Smooth muscle cell (in vitro differentiated cells): ENCODE measurements around the gene SLC12A1. TPM values are rescaled to one million over a fixed set of nuclear protein-coding genes. Genes with fewer than 3 reads are reported as not detected.

Source experiments
- DNase-seq: peaks from one replicate; lab custom pipeline; 2025; ENCODE audit not compliant: unreplicated experiment; lab: John Stamatoyannopoulos, UW
- H2AFZ ChIP-seq: fragments of 200-600 bp; sonication (generic); 2 replicates; pipeline ENCODE4 v1.6.0; 2016; ENCODE audit warnings: antibody characterized with exemption, low read depth, mild to moderate bottlenecking
- H3F3A ChIP-seq: fragments of 200-600 bp; sonication (generic); 2 replicates; pipeline ENCODE4 v1.6.0; 2017; ENCODE audit warnings: antibody characterized with exemption, low read depth
- H3K27ac ChIP-seq: fragments of 200-600 bp; sonication (generic); 2 replicates; pipeline ENCODE4 v1.5.1; 2016; ENCODE audit warnings: low read depth, mild to moderate bottlenecking
- H3K27me3 ChIP-seq: fragments of 200-600 bp; sonication (generic); 2 replicates; pipeline ENCODE4 v1.6.1; 2016; ENCODE audit warnings: low read depth, mild to moderate bottlenecking
- H3K36me3 ChIP-seq: fragments of 200-600 bp; sonication (generic); 2 replicates; pipeline ENCODE4 v1.5.1; 2016; ENCODE audit warnings: low read depth
- H3K4me1 ChIP-seq: fragments of 200-600 bp; sonication (generic); 2 replicates; pipeline ENCODE4 v1.5.1; 2016; ENCODE audit warnings: low read depth
- H3K4me2 ChIP-seq: fragments of 200-600 bp; sonication (generic); 2 replicates; pipeline ENCODE4 v1.6.0; 2016; ENCODE audit warnings: mild to moderate bottlenecking
- H3K4me3 ChIP-seq: fragments of 200-600 bp; sonication (generic); 2 replicates; pipeline ENCODE4 v1.5.1; 2016; ENCODE audit warnings: mild to moderate bottlenecking
- H3K79me2 ChIP-seq: fragments of 200-600 bp; sonication (generic); 2 replicates; pipeline ENCODE4 v1.6.0; 2016; ENCODE audit warnings: low read depth, mild to moderate bottlenecking
- H3K9ac ChIP-seq: fragments of 200-600 bp; sonication (generic); 2 replicates; pipeline ENCODE4 v1.6.0; 2016; ENCODE audit warnings: low read depth
- H3K9me3 ChIP-seq: fragments of 200-600 bp; sonication (generic); replicated peaks from 2 replicates; pipeline ENCODE4 v1.5.1; 2016; ENCODE audit warnings: low read depth
- H4K20me1 ChIP-seq: fragments of 200-600 bp; sonication (generic); 2 replicates; pipeline ENCODE4 v1.6.0; 2016; ENCODE audit warnings: low read depth
- CTCF ChIP-seq: fragments of 200-600 bp; sonication (generic); IDR thresholded peaks from 2 replicates; pipeline ENCODE4 v1.5.1; 2017; ENCODE audit warnings: borderline replicate concordance, mild to moderate bottlenecking, antibody characterized with exemption; ENCODE audit not compliant: insufficient read depth, poor library complexity, severe bottlenecking
- WGBS: methylation state at CpG from one replicate; pipeline ENCODE4 v1.1.7; 2016; ENCODE audit warnings: low lambda C conversion rate; 5-methylcytosine and 5-hydroxymethylcytosine counted together
- polyA plus RNA-seq: library from polyadenylated mRNA; unstranded; fragments of >200 nt; fragmentation: Nextera tagmentation; extraction: Ambion mirVana; gene quantifications from 2 replicates; pipeline ENCODE4 v1.2.1, GENCODE V29; 2016
- total RNA-seq: library from RNA; depleted of rRNA; stranded (reverse); fragments of >200 nt; gene quantifications from 2 replicates; pipeline ENCODE4 v1.2.3, GENCODE V29; 2014

Gene SLC12A1
- total and polyA plus RNA-seq, 2 experiments from 2014 or later: not detected

- no peaks in the 10 kb centered on the region for H4K20me1 ChIP-seq
- WGBS: 25% methylated on average over 2 of the region's 2 CpGs
- H3K36me3 ChIP-seq: no peaks in the 10 kb centered on the region
- no peaks in the 10 kb centered on the region for H3K27me3 ChIP-seq
- no peaks in the 10 kb centered on the region for H3K79me2 ChIP-seq
- H3K9me3 ChIP-seq: no peaks in the 10 kb centered on the region
- DNase-seq: no peak
- H3K4me1 ChIP-seq: peaks cover 5% of the 10 kb centered on the region
- no peak overlapping the region for H3K9ac ChIP-seq
- no peak overlapping the region for H3K27ac ChIP-seq
- no peaks in the 10 kb centered on the region for H3F3A ChIP-seq
- no peak overlapping the region for H2AFZ ChIP-seq
- TF ChIP-seq CTCF: no peak
- no peak overlapping the region for H3K4me2 ChIP-seq
- H3K4me3 ChIP-seq: no peak overlapping the region
Observed at GRCh38 chr15:48298914-48299313, 92.8 kb downstream of the SLC12A1 start.

GRCh38 chr15:48300038-48300437 lies 93.9 kb downstream of the SLC12A1 start:
- Histone ChIP-seq H3K9me3 (no peaks in the 10 kb centered on the region), H3K79me2 (no peaks in the 10 kb centered on the region), H4K20me1 (no peaks in the 10 kb centered on the region), H3K4me3 (no peak overlapping the region), H2AFZ (no peak overlapping the region), H3F3A (no peaks in the 10 kb centered on the region), H3K4me1 (peaks cover 5% of the 10 kb centered on the region), H3K9ac (no peak overlapping the region), H3K27ac (no peak overlapping the region), H3K36me3 (no peaks in the 10 kb centered on the region), H3K27me3 (no peaks in the 10 kb centered on the region), H3K4me2 (no peak overlapping the region)
- WGBS: 76% methylated on average over 5 of the region's 5 CpGs
- no peak for TF ChIP-seq CTCF
- DNase-seq: no peak

- Histone ChIP-seq H3K27ac (no peak overlapping the region), H3K9ac (no peak overlapping the region), H3K9me3 (no peaks in the 10 kb centered on the region), H3K27me3 (no peaks in the 10 kb centered on the region), H3K79me2 (no peaks in the 10 kb centered on the region), H3K4me1 (peaks cover 2% of the 10 kb centered on the region), H3K4me3 (no peak overlapping the region), H3F3A (no peaks in the 10 kb centered on the region), H3K36me3 (no peaks in the 10 kb centered on the region), H3K4me2 (no peak overlapping the region), H2AFZ (no peak overlapping the region), H4K20me1 (no peaks in the 10 kb centered on the region)
- no peak for TF ChIP-seq CTCF
- no peak for DNase-seq
- 82% methylated on average over 2 of the region's 2 CpGs for WGBS
Observed at GRCh38 chr15:48304398-48304797, 98.3 kb downstream of the SLC12A1 start.

- no peaks in the 10 kb centered on the region for H3K9me3 ChIP-seq
- no peak overlapping the region for H3K9ac ChIP-seq
- H3K4me1 ChIP-seq: no peaks in the 10 kb centered on the region
- H3K79me2 ChIP-seq: no peaks in the 10 kb centered on the region
- 75% methylated on average over 1 of the region's 1 CpG for WGBS
- no peak overlapping the region for H3K4me3 ChIP-seq
- H3K27me3 ChIP-seq: no peaks in the 10 kb centered on the region
- H3K4me2 ChIP-seq: no peak overlapping the region
- no peak for TF ChIP-seq CTCF
- no peak overlapping the region for H3K27ac ChIP-seq
- DNase-seq: no peak
- H3K36me3 ChIP-seq: no peaks in the 10 kb centered on the region
- no peaks in the 10 kb centered on the region for H3F3A ChIP-seq
- H4K20me1 ChIP-seq: no peaks in the 10 kb centered on the region
- no peak overlapping the region for H2AFZ ChIP-seq
Observed at GRCh38 chr15:48306639-48307038, 100.5 kb downstream of the SLC12A1 start.
